HTERT RPE-1 (cell line): ENCODE data around the gene ATXN2L.
"Not testable (repeated sequence)": the region's sequence is repeated elsewhere in the genome, so short reads cannot be mapped to it uniquely, and the experiment has no call there.

Experiments
- in situ Hi-C: fragments of 300-500 bp; cut with MboI; formaldehyde crosslinking; loops from 4 replicates; pipeline ENCODE4 v1.14.3; 2020; ENCODE audit warnings: low sequenced_read_pairs

ATXN2L gene

DNA sequence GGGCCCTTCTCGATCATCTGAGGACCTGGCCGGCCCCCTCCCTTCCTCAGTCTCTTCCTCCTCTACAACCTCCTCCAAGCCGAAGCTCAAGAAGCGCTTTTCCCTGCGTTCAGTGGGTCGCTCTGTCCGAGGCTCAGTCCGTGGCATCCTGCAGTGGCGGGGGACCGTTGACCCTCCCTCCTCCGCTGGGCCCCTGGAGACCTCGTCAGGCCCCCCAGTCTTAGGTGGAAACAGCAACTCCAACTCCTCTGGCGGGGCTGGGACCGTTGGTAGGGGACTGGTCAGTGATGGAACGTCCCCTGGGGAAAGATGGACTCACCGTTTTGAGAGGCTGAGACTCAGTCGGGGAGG lies 43.6 kb downstream of the ATXN2L start:
- in situ Hi-C loops, result no loop called here

DNA sequence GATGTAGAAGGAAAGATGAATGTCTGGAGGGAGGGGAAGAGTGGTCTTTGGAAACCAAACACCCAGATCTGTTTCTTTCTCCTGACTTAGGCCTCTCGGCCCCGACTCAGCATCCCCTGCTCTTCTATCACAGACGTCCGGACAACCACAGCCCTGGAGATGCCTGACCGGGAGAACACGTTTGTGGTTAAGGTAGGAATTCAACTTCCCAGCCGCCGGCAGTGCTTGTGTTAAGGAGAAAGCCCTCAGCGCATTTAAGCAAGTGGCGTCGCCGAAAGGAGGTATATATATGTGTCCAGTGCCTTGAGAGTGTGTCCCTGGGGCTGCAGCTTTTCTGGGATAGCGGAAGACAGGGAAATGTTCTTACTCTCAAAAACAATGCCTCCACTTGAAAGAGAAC lies 44.4 kb downstream of the ATXN2L start:
- in situ Hi-C loops, result no loop called here

DNA sequence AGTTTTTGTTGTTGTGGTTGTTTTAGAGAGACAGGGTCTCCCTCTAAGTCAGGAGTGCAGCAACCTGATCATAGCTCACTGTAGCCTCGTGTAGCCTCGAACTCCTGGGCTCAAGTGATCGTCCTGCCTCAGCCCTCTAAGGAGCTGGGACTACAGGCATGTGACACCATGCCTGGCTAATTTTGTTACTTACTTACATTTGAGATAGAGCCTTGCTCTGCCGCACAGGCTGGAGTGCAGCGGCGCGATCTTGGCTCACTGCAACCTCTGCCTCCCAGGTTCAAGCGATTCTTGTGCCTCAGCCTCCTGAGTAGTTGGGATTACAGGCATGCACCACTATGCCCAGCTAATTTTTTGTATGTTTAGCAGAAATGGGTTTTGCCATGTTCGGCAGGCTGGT lies 44.8 kb downstream of the ATXN2L start:
- in situ Hi-C loops, result not testable (repeated sequence)

DNA sequence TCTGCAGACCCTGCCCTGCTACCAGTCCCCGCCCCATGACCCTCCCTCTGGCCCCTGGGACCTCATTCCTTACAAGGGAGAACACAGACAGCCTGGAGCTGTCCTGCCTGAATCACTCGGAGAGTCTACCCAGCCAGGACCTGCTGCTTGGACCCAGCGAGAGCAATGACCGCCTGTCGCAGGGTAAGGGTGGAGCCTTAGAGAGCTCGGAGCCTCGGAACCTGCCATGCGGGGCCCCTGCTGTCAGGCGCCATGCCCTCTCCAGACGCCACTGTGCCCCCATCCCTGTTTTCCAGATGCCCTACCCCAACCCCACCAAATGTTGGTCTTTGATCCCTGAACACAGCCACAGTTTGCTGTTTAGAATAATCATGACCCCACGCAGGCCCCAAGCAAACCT lies 46.4 kb downstream of the ATXN2L start:
- in situ Hi-C loops, result no loop called here

DNA sequence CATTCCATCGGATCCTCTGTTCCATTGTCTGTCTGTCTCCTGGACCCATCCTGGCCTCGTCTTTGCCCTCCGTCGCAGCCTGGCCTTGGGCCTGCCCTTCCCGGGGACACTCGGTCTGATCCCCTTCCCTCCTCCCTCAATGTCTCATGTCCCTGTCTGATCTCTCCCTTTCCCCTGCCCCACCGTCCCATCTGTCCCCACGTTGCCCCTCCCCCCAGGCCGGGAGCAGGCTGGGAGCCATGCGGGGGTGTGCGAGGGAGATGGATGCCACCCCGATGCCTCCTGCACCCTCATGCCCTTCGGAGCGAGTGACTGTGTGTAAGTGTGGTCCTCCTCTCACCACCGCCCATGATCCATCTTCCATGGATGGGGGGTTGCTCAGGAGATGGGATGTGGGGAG lies 50.2 kb downstream of the ATXN2L start:
- in situ Hi-C loops, result no loop called here

DNA sequence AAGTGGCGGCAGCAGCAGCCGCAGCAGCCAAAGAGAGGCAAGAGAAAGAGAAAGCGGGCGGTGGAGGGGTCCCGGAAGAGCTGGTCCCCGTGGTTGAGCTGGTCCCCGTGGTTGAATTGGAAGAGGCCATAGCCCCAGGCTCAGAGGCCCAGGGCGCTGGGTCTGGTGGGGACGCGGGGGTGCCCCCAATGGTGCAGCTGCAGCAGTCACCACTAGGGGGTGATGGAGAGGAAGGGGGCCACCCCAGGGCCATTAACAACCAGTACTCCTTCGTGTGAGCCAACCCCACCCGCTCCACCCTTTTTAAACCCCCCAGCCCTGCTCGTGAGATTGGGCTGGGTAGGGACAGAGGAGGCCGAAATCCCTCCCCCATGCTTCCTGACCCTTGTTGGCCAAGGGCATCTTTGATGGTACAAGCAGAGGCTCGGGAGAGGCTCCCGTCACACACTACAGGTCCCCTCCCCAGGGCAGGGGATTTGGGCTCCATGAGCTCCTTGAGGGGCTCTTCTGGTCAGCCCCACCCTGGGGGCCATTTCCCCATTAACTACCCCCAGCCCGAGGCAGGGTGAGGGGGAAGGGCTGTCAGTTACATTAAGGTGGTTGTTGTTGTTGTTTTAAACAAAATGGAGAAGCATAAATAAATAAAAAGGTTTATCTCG lies 50.9 kb downstream of the ATXN2L start:
- in situ Hi-C loops, result no loop called here

DNA sequence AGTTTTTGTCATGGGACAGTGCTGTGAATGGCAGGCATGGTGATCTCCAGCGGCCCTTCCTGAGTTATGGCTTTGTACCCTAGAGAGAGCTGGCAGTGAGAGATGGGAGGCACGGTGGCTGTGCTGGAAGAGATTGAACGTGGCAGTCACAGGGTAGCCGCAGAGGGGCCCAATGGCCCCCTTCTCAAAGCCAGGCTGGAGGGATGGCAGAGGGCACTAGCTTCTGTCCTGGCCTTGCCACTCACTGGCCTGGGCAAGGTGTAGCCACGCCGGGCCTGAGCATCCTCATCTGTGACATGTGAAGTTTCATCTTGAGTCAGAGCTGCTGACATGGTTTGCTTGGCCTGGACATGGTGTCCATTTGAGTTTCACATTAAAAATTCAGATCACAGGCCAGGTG lies 51.6 kb downstream of the ATXN2L start:
- in situ Hi-C loops, result no loop called here

DNA sequence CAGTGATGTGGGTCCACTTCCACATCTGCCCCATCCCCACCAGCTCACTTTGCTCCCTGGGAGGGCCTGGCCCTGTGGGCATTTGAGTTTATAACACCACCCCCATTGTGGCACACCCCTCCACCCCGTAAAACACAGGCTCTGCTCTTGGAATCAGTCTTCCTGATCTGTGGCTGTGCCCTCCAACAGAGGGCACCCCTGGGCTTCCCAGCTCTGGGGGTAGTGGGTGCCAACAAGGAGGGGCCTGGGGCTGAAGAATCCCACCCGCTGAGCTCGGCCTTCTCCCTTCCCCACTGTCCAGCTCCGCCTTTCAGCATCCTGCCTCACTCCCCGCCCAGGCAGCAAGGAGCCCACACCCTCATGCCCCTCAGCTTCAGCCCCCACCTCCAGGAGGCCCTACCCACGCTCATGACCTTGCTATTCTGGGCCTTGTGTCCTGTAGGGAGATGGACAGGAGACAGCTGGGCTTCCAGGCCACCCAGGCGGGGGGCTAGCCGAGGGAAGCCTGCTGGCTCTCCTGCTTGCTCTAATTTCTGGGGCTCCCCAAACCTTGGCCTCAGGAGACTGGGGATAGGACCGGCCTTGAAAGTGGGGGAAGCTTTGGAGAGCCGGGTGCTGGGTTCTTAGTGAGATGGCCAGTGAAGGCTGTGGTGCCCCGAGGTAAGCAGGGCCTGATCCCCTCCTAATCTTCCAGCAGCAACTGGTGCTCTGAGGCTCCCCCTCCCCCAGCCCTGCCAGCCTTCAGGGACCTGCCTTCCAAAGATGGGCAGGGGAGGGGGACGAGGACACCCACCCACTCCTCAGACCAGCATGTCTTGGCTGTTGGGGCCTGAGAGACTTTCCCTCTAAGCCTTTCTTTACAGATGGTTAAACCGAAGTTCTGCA lies 52.6 kb downstream of the ATXN2L start:
- in situ Hi-C loops, result no loop called here

DNA sequence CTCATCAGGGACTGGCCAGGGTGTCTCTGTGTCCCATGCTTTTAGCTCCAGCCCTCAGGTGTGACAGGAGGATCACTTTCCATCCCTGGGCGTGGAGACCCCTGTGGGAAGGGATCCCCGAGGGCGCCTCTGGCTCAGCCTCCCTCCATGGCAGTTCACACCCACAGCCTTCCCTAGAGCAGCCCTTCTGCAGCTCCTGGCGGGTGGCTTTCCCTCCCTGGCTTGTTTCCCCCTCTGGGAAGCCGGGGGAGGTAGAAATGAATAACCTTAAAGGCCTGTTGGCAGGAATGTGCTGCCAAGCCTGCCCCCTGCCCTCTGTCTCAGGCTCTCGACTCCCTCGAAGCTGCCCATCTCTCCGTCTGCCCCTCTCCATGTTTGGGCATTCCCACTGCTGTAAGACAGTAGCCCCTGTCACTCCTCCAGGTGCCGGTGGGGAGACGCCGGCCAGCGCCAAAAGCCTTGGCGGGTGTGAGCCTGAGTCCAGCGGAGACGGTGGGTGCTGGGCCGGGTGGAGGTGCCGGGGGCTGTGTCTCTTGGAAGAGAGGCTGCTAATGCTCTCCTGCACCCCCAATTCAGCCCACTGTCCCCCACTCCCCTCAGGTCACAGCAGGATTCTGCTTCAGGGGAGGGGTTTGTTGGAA lies 53.3 kb downstream of the ATXN2L start:
- in situ Hi-C loops, result no loop called here

DNA sequence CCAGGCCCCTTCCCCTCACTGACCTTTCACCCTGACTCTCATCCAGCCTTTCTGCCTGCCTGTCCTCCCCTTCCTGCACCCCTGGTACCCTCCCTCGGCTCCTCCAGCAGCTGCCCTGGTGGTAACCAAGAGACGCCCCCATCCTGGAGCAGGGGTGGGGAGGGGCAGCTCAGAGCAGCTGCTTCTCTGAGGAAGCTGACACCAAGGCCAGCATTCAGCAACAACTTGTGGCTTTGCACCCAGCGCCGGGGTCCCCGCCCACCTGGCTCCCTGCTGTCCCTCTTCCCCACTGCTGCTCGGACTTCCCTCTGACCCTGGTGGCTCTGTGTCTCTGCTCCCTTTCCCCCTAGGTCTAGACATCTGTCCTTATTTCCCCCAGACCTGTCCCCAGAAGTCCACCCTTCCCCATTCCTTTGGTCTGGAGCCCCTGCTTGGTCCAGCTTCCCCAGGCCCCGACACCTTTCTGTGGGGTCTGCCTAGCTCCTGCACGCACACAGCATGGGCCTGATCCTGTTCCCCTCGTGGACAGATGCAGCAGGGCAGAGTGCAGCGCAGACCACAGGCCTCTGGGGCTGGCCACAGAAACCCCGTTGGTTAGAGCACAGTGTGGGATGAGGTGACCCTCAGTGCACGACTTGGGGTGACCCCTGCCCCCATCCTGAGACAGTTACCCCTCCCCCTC lies 54.3 kb downstream of the ATXN2L start:
- in situ Hi-C loops, result no loop called here

DNA sequence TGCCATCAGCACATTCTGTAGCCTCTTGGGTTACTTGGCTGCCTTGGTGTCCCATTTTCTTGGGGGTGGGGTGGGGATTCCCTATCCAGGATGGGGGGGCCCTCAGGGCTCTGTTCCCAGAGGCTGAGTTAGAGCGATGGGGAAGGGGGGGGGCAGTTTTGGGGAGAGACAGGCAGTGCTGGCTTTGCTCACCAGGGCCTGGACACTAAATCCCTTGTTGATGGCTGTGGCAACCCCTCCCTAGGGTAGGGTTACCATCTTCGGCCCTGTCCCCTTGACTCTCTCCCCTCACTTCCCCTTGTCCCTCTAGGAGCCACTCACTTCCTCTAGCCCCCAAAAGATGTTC lies 54.8 kb downstream of the ATXN2L start:
- in situ Hi-C loops, result no loop called here

DNA sequence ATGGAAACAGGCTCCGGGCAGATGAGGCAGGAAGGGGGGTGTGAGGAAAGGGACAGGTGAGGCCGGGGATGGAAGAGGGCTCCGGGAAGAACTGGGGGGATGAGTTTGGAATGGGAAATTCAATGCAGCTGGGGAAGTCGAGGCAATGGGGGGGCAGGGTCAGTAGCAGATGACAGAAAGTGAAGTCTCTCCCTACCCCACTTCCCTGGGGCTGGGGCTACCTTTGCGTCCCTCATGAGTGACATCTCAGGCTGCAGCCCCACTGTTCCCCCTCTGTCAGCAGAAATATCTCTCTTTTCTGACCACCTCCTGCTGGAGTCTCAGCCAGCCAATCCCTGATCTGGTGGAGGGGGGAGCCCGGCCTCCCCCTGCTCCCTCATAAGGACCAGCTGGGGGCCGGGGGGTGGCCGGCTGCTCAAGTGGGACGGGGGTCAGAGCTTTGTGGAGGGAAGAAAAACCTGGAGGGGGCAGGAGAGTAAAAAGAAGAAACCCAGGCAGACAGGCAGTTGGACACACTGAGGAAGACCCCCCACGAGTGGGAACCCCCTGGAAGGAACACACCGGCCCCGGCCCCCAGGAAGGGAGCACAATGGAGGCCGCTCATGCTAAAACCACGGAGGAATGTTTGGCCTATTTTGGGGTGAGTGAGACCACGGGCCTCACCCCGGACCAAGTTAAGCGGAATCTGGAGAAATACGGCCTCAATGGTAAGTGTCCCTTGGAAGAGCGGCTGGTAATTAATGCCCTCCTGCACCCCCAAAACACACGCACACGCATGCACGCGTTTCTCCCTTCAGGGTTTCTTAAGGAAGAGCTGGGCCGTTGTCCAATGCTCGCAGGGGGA lies 55.5 kb downstream of the ATXN2L start, which contains the start of gene ATP2A1:
Gene ATP2A1 (plus strand): TSS at position 406 of the 844 bp plus-strand sequence. CDS start 184 bp downstream, at position 590.
- in situ Hi-C loops, result no loop called here

DNA sequence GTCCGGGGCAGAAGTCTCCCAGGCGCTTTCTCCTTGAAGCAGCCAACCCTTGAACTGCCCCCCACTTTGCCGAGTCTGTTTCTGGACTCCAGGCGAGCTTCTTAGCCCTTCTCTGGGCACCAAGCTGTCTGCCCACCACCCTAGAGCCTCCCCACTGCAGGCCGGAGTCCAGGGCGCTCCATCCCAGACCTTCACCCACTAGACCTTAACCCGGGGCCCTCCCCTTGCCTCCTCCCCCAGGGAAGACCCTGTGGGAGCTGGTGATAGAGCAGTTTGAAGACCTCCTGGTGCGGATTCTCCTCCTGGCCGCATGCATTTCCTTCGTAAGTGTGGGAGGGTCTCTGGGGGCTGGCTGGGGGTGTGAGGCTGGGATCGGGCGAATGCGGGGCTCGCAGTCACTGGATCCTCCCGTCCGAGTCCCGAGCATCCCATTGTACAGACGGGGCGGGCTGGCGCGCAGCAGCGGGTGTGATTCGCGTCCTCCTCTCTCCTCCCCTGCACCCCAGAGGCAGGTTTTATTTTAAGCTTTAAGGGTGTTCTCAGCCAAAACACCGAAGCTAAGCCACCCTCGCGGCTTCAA lies 56.6 kb downstream of the ATXN2L start:
- in situ Hi-C loops, result no loop called here

DNA sequence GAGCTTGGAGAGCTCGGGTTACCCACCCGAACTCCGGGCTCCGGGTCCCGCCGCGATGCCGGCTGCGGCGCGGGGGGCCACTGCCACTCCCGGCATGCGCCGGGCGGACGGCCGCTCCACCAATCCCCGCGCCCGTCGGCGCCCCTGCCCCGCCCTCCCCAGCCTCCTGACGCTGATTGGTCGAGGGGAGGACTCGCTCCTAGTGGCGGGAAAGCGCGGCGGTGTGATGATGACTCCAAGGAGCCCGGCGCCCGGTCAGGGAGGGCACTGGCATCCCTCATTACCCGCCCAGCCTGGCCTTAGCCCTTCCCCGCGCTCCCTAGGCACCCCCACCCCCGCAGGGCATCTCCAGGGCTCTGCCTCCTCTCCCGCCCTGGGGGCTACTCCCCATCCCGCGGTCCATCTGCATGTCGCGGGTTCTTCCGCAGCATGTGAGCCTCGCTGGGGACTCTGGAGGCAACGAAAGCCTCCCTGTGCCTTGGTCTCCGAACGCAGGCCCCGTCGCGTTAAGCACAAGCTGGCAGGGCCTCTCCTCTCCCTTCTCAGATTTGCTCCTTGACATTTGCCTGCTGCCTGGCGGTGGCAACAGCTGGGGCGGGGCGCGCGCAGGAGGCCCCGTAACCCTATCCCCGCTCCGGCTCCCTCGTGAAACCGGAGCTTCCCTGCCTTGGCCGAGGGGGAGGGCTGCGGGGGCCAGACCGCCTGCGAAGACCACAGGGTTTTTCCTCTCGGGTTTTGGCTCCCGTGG lies 57.2 kb downstream of the ATXN2L start:
- in situ Hi-C loops, result no loop called here

DNA sequence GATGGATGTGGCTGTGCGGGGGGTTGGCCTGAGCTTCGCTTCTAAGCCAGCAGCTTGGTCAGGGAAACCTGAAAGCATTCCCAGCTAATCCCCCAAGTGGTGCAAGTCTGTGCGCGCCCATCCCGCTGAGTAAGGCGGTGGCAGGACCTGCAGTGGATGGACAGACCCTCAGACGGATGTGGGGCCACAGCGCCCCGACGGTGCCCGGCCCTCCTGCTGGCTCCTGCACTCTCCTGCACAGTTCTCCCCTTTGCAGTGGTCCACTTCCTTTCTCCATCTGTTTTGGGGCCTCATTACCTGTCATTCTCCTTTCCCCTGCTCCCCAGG lies 57.8 kb downstream of the ATXN2L start:
- in situ Hi-C loops, result no loop called here

DNA sequence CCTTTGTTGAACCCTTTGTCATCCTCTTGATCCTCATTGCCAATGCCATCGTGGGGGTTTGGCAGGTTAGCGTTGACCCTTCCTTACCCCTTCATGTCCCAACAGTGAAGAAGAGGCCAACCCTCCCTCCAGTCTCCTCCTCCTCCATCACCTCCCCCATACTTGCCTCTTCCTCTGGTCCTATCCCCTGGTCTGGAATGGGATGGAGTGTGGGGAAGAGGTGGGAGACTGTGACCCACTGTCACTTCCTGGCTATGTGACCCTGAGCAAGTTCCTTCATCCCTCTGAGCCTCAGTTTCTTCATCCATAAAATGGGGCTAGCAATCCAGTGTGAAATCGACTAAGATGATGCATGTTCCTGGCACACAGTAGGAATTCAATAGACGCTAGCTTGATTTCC lies 58.2 kb downstream of the ATXN2L start:
- in situ Hi-C loops, result no loop called here

DNA sequence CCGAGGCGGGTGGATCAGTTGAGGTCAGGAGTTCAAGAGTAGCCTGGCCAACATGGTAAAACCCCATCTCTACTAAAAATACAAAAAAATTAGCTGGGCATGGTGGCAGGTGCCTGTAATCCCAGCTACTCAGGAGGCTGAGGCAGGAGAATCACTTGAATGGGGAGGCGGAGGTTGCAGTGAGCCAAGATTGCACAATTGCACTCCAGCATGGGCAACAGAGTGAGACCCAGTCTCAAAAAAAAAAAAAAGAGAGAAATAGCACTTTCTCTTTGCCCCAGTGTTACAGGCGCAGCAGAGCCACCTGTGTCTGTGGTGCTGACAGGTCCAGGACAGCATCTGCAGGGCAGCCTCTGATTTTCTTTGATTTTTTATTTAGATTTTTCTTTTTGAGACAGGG lies 58.8 kb downstream of the ATXN2L start:
- in situ Hi-C loops, result not testable (repeated sequence)

DNA sequence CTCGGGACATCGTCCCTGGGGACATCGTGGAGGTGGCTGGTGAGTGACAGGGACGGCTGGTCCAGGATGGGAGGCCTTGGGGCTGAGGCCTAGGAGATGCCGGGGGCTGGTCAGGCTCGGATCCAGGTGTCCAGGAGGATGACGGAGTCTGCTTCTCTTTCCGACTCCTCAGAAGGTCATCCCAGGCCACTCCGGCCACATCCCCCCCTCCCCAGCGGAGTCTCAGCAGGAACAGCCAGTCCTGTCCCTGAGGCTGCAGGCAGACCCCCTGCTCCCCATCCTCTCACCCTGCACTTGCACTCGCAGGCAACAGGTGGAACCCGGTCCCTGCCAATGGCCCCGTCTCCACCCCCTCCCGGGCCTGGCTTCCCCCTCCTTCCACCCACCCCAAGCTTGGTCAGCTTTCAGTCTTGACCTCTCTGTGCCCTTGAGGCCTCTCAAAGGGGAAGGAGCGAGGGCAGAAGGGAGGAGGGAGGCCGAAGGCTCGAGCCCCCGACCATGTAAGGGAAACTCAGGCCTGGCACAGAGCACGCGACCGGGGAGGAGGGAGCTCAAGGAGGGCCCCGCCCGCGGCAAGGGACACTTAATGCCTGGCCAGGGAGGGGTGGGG lies 59.9 kb downstream of the ATXN2L start:
- in situ Hi-C loops, result no loop called here
